HG03196 (cell line): ENCODE measurements around the gene BACH1.
A peak's percentile ranks its signal among the peaks of the same experiment; 100 is the strongest.
"Not testable (repeated sequence)": the region's sequence is repeated elsewhere in the genome, so short reads cannot be mapped to it uniquely, and the experiment has no call there.

Experiments used
- ATAC-seq: cut with Tn5 transposase; IDR thresholded peaks from one replicate; pipeline ENCODE4 v1.9.1; 2021; ENCODE audit not compliant: unreplicated experiment

BACH1 gene

GRCh38 chr21:29298348-29299045 lies at the start of gene BACH1:
BACH1 (plus strand) TSS chr21:29298922; CDS start chr21:29321281, 22,359 bp downstream.
- peak; percentile 46 for ATAC-seq

DNA sequence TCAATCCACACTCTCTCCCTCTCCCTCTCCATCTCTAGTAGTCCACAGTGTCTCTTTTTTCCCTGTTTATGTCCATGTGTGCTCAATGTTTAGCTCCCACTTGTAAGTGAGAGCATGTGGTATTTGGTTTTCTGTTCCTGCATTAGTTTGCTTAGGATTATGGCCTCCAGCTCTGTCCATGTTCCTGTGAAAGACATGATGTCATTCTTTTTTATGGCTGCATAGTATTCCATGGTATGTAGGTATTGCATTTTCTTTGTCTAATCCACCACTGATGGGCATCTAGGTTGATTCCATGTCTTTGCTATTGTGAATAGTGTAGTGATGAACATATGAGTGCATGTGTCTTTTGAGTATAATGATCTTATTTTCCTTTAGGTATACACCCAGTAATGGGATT lies 49.4 kb upstream of the BACH1 start:
- ATAC-seq, result not testable (repeated sequence)

GRCh38 chr21:29250636-29251035 lies 48.1 kb upstream of the BACH1 start:
- ATAC-seq, result no peak

DNA sequence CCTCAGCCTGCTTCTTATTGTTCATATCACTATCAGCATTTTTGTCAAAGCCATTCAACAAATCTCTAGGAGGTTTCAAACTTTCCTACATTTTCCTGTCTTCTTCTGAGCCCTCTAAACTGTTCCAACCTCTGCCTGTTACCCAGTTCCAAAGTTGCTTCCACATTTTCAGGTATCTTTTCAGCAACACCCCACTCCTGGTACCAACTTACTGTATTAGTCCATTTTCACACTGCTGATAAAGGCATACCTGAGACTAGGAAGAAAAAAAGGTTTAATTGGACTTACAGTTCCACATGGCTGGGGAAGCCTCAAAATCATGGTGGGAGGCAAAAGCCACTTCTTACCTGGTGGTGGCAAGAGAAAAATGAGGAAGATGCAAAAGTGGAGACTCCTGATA lies 44.9 kb upstream of the BACH1 start:
- ATAC-seq, result not testable (repeated sequence)

GRCh38 chr21:29254550-29254949 lies 44.2 kb upstream of the BACH1 start:
- ATAC-seq, result no peak

- ATAC-seq, result no peak
These were observed 42.4 kb upstream of the BACH1 start for GRCh38 chr21:29256126-29256910.

- no peak for ATAC-seq
These were observed 41.0 kb upstream of the BACH1 start for GRCh38 chr21:29257701-29258100.

- ATAC-seq, result no peak
These were observed 39.9 kb upstream of the BACH1 start for GRCh38 chr21:29258626-29259338.

DNA sequence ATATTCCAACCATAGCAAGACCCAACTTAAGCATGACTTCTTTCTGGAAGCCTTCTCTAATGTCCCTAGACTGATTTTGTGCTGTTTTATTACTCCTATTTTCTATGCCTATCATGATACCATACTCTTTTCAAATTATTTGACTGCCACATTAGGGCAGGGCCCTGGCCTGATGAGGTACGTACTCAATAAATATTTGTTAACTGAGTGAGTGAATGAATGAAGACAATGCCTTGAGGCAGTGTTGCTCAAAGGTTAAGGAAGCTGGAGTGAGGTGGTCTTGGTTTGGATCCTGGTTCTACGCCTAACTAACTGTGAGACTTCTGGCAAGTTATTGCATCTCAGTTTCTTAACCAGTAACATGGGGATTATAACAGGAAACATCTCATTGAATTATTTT lies 38.3 kb upstream of the BACH1 start:
- ATAC-seq, result no peak

- no peak for ATAC-seq
These were observed 36.9 kb upstream of the BACH1 start for GRCh38 chr21:29261555-29262540.

- ATAC-seq, result no peak
These were observed 34.0 kb upstream of the BACH1 start for GRCh38 chr21:29264721-29265120.

DNA sequence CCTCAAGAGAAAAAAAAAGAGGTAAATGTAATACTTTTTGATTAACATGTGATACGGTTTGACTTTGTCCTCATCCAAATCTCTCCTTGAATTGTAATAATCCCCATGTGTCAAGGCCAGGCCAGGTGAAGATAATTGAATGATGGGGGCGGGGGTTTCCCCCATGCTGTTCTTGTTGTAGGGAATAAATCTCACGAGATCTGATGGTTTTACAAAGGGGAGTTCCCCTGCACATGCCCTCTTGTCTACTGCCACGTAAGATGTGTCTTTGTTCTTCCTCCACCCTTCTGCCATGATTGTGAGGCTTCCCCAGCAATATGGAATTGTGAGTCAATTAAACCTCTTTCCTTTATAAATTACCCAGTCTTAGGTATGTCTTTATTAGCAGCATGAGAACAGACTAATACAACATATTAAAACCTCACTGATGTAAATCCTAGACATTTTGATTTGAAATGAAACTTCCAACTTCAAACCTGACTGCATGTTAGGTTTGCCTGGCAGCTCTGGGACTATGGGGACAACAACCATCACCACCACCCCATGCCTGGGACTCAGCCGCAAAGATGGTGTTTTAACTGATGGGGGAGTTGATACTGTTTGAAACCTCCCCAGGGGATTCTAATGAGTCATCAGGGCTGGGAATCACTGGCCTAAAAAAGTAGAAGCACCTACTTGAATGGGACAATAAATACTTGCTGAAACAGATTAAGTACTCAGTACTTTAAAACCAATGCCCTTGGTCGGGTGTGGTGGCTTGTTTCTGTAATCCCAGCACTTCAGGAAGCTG lies 32.8 kb upstream of the BACH1 start:
- no peak for ATAC-seq

- ATAC-seq, result no peak
These were observed 31.1 kb upstream of the BACH1 start for GRCh38 chr21:29267666-29268065.

DNA sequence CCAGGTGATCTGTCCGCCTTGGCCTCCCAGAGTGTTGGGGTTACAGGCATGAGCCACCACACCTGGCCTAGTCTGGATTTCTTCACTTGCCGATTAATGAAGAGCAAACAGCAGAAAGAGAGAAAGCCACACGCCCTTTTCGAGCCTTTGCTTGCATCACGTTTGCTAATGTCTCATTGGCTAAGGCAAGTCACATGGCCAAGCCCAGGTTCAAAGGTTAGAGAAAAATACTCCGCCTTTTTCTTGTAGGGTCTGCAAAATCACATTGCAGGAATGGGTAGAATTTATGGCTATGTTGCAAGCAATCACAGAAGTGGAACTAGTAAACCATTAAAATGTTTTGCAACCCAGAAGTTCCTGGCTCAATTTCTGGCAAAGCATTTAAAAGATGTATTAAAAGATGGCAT lies 26.8 kb upstream of the BACH1 start:
- ATAC-seq, result no peak

DNA sequence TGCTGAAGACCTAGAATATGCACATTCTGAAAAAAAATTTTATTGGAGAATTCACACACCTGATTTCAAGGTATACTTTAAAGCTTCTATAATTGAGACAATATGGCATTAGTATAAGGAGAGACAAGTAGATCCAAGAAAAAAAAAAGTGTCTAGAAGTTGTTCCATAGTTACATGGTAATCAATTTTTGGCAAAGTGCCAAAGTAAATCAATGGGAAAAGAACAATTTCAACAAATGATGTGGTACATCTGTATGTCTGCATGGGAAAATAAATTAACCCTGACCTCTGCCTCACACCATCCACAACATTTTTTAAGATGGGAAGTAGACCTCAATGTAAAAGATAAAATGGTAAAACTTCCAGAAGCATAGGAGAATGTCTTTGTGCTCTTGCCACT lies 21.3 kb upstream of the BACH1 start:
- ATAC-seq, result no peak

- no peak for ATAC-seq
These were observed 19.2 kb upstream of the BACH1 start for GRCh38 chr21:29279558-29279957.

GRCh38 chr21:29281801-29282200 lies 16.9 kb upstream of the BACH1 start:
- not testable (repeated sequence) for ATAC-seq

GRCh38 chr21:29287383-29287782 lies 11.3 kb upstream of the BACH1 start:
- ATAC-seq, result peak; percentile 65

GRCh38 chr21:29288239-29288638 lies 10.5 kb upstream of the BACH1 start:
- ATAC-seq, result no peak

DNA sequence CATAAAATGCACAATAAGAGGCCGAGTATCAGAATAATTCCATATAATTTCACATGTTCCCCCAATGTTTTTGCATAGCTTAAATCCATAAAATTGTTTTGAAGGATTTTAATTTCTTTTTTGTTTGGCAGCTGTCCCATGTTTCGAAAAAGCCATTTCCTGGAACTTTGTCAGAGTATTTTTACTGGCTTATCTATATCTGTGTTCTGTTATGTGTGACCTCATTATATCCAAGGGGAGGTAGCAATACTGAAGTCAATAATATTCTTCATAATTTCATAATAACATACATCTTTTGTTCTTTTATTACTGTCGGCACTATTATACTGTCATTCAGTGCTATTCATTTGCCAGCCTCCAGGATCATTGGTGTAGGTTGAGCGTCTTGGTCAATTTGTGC lies 9.4 kb upstream of the BACH1 start:
- no peak for ATAC-seq
